Tibial artery (tissue), 4 donors: ENCODE measurements around the gene CSRNP2.

Experiments used
- DNase-seq, 2 donors: peaks; one replicate each; pipeline ENCODE4 v3.0.0-alpha.2; 2019
- H3K27ac ChIP-seq, 2 donors: fragments of 200-600 bp; sonication (generic) in 1 of 2; 1 replicate in 1 of 2; 2 replicates in 1 of 2; pipeline ENCODE4 v1.5.1; 2018 to 2019; ENCODE audit warnings: mild to moderate bottlenecking in 1 of 2
- H3K27me3 ChIP-seq, 2 donors: fragments of 200-600 bp; sonication (generic) in 1 of 2; one replicate each; pipeline versions ENCODE4 v1.5.1 to v1.6.0; 2016 to 2019
- H3K36me3 ChIP-seq, 3 donors: fragments of 200-600 bp; sonication (generic) in 2 of 3; one replicate each; pipeline ENCODE4 v1.5.1; 2016 to 2019; ENCODE audit warnings: mild to moderate bottlenecking in 2 of 3
- H3K4me1 ChIP-seq, 4 donors: fragments of 200-600 bp; sonication (generic) in 2 of 4; 1 replicate in 3 of 4; 2 replicates in 1 of 4; pipeline ENCODE4 v1.5.1; 2016 to 2019
- H3K4me3 ChIP-seq, 2 donors: fragments of 200-600 bp; sonication (generic) in 1 of 2; 1 replicate in 1 of 2; 2 replicates in 1 of 2; pipeline ENCODE4 v1.5.1; 2018 to 2019; ENCODE audit warnings: mild to moderate bottlenecking in 2 of 2
- H3K9me3 ChIP-seq, 3 donors: fragments of 200-600 bp; sonication (generic) in 1 of 3; one replicate each; pipeline ENCODE4 v1.5.1; 2016 to 2019
- CTCF ChIP-seq, 2 experiments: fragments of 200-600 bp in 1 of 2; fragments of 450-650 bp in 1 of 2; IDR thresholded peaks; one replicate each; pipeline ENCODE4 v1.5.1; 2017 to 2019; ENCODE audit warnings: antibody characterized with exemption in 2 of 2, mild to moderate bottlenecking in 1 of 2, moderate library complexity in 1 of 2
- intact Hi-C: fragments of 100-400 bp; cut with DNase I; formaldehyde crosslinking; loops from one replicate; pipeline ENCODE4 v1.15.0; 2023; ENCODE audit warnings: low total_unique reads

CSRNP2 gene

GRCh38 chr12:51103977-51104376 lies 20.6 kb upstream of the CSRNP2 start:
- no peaks in the 10 kb centered on the region for H3K4me1 ChIP-seq
- H3K36me3 ChIP-seq, result peaks cover 52 to 90% (median 74%) of the 10 kb centered on the region in 3 donors
- DNase-seq, result no peak
- H3K27me3 ChIP-seq, result no peaks in the 10 kb centered on the region
- intact Hi-C loops, result no loop called here
- H3K27ac ChIP-seq, result no peak overlapping the region
- no peak for TF ChIP-seq CTCF (IDR thresholded peaks at IDR 0.05)
- no peaks in the 10 kb centered on the region for H3K9me3 ChIP-seq
- H3K4me3 ChIP-seq, result no peak overlapping the region

DNA sequence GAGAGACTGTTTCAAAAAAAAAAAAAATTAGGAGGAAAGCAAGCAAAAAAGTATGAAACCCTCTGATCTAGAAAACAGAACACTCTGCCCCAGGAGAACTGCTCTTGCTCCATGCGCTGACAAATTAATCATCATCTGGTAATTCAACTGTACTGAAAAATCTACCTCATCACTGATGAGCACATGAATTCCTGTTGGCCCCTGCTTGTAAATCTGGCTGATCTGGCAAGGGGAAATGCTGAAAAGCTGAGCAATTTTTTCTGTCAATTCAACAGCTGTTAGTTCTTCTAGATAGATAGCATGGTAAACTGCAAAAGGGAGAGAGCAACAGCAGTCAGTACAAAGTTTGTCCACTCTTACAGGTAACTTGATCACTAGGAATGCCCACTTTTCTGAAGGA lies 15.2 kb upstream of the CSRNP2 start:
- Histone ChIP-seq H3K9me3 (no peaks in the 10 kb centered on the region), H3K27ac (no peak overlapping the region), H3K36me3 (peaks cover 50 to 98% (median 83%) of the 10 kb centered on the region in 3 donors), H3K4me3 (no peak overlapping the region), H3K27me3 (no peaks in the 10 kb centered on the region), H3K4me1 (no peaks in the 10 kb centered on the region)
- TF ChIP-seq CTCF (IDR thresholded peaks at IDR 0.05), result no peak
- intact Hi-C loops, result no loop called here
- DNase-seq, result no peak

GRCh38 chr12:51090705-51091229 lies 7.4 kb upstream of the CSRNP2 start:
- H3K27me3 ChIP-seq, result no peaks in the 10 kb centered on the region
- no peak for TF ChIP-seq CTCF (IDR thresholded peaks at IDR 0.05)
- intact Hi-C loops, result no loop called here
- H3K4me1 ChIP-seq, result no peaks in the 10 kb centered on the region
- H3K9me3 ChIP-seq, result no peaks in the 10 kb centered on the region
- DNase-seq, result no peak
- no peak overlapping the region for H3K4me3 ChIP-seq
- peaks cover 24 to 52% (median 25%) of the 10 kb centered on the region in 3 donors for H3K36me3 ChIP-seq
- H3K27ac ChIP-seq, result no peak overlapping the region

DNA sequence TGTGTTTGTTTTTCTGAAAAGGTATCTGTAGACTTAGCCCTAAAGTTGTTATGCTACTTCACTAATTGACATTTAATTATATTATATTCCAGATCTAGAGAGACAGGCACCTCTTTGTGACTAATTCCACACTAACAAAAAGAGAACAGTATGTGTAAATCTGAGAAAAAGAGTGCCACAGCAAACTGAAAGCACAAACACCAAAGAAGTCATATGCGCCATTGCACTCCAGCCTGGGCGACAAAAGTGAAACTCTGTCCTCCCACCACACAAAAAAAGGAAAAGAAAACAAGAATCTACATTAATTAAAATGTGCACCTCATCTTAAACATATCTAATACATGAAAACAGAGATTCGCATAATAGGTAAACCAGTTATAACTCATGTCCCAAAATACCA lies 4.4 kb upstream of the CSRNP2 start:
- H3K36me3 ChIP-seq, result peaks cover 3 to 24% (median 8%) of the 10 kb centered on the region in 3 donors

DNA sequence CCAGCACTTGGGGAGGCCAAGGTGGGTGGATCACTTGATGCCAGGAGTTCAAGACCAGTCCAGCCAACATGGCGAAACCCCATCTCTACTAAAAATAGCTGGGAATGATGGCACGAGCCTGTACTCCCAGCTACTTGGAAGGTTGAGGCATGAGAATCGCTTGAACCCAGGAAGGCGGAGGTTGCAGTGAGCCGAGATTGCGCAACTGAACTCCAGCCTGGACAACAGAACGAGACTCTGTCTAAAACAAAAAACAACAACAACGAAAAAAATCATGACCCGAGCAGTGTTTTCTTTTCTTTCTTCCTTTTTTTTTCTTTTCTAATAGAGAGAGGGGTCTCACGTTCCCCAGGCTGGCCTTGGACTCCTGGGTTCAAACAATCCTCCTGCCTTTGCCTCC lies 3.5 kb upstream of the CSRNP2 start:
- intact Hi-C loops, result loop anchor here (5.0 kb wide), 1 partner anchor 125 kb away; no protein-coding TSS in a partner anchor
- no peak for TF ChIP-seq CTCF (IDR thresholded peaks at IDR 0.05)
- no peak overlapping the region for H3K27ac ChIP-seq

More for the DNA sequence above, 4.4 kb upstream of the CSRNP2 start:
- intact Hi-C loops, result loop anchor here (5.0 kb wide), 1 partner anchor 124 kb away; no protein-coding TSS in a partner anchor
- TF ChIP-seq CTCF (IDR thresholded peaks at IDR 0.05), result no peak
- no peaks in the 10 kb centered on the region for H3K27me3 ChIP-seq
- H3K27ac ChIP-seq, result no peak overlapping the region
- H3K4me1 ChIP-seq, result peaks cover 0 to 5% (median 0%) of the 10 kb centered on the region in 4 donors
- H3K9me3 ChIP-seq, result no peaks in the 10 kb centered on the region
- DNase-seq, result no peak
- no peak overlapping the region for H3K4me3 ChIP-seq

More for the DNA sequence above, 3.5 kb upstream of the CSRNP2 start:
- H3K27me3 ChIP-seq, result no peaks in the 10 kb centered on the region
- no peak overlapping the region for H3K4me3 ChIP-seq
- no peak for DNase-seq
- H3K9me3 ChIP-seq, result no peaks in the 10 kb centered on the region
- peaks cover 0 to 16% (median 2%) of the 10 kb centered on the region in 3 donors for H3K36me3 ChIP-seq
- peaks cover 0 to 10% (median 5%) of the 10 kb centered on the region in 4 donors for H3K4me1 ChIP-seq
